ENCODE results near the gene FBXO11. TPM values are rescaled to one million over a fixed set of nuclear protein-coding genes. Genes with fewer than 3 reads are reported as not detected.
"Not testable (repeated sequence)": the region's sequence is repeated elsewhere in the genome, so short reads cannot be mapped to it uniquely, and the experiment has no call there.

The FBXO11 gene
- total RNA-seq, 1 experiment from 2014 or later = 60.5 TPM

DNA sequence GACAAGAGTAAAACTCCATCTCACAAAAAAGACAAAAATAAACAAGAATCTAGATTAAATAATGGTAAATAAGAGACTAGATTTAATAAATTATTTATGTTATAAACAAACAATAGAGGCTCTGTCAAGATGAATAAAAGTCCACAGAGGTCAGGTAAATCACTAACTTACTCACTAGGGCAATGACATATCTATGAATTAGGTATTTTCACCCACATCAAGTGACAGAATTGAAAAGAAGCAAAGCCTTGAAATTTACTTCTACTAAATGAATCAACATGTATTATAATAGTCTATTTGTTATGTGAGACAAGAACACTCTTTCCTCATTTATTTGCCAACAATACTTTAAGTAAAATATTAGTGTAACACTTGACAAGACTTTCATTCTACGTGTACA is 41.7 kb downstream of the FBXO11 start:
- CTCF ChIA-PET = no interaction called here

DNA sequence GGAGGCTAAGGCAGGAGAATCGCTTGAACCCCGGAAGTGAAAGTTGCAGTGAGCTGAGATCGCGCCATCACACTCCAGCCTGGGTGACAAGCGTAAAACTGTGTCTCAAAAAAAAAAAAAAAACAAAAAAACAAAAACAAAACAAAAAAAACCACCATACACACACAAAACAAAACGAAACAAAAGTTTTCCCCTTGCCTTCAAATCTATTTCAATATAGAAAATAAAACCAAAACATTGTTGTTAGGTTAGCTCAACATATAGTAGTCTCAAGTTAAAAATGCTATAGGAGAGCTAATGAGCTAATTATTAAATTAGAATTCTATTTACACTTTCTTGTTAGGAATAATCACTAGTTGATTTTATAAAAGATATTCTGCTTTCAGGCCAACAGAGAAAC is 43.3 kb downstream of the FBXO11 start:
- no peak overlapping the region for H3K27ac Mint-ChIP-seq (ENCODE audit: unreplicated experiment)

More for the DNA sequence above, 41.7 kb downstream of the FBXO11 start:
- intact Hi-C loops (cut with micrococcal nuclease; ENCODE audit: unreplicated experiment) = no loop called here
- TF ChIP-seq, protein P1, sequence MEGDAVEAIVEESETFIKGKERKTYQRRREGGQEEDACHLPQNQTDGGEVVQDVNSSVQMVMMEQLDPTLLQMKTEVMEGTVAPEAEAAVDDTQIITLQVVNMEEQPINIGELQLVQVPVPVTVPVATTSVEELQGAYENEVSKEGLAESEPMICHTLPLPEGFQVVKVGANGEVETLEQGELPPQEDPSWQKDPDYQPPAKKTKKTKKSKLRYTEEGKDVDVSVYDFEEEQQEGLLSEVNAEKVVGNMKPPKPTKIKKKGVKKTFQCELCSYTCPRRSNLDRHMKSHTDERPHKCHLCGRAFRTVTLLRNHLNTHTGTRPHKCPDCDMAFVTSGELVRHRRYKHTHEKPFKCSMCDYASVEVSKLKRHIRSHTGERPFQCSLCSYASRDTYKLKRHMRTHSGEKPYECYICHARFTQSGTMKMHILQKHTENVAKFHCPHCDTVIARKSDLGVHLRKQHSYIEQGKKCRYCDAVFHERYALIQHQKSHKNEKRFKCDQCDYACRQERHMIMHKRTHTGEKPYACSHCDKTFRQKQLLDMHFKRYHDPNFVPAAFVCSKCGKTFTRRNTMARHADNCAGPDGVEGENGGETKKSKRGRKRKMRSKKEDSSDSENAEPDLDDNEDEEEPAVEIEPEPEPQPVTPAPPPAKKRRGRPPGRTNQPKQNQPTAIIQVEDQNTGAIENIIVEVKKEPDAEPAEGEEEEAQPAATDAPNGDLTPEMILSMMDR (IDR thresholded peaks at IDR 0.05; ENCODE audit: insufficient read depth in 1 of 2, low read depth in 1 of 2, low read length in 1 of 2, severe bottlenecking in 1 of 2, unreplicated experiment in 1 of 2) = no peak
- POLR2A ChIA-PET = no interaction called here
- Mint-ChIP-seq H3K9me3 (ENCODE audit: unreplicated experiment) (no peaks in the 10 kb centered on the region), H3K36me3 (ENCODE audit: insufficient read depth, unreplicated experiment) (peaks cover 13% of the 10 kb centered on the region), H3K4me1 (ENCODE audit: low read depth, unreplicated experiment) (no peaks in the 10 kb centered on the region), H3K27ac (ENCODE audit: unreplicated experiment) (no peak overlapping the region), H3K27me3 (ENCODE audit: insufficient read depth, unreplicated experiment) (no peaks in the 10 kb centered on the region), H3K4me3 (ENCODE audit: unreplicated experiment) (no peak overlapping the region)
- H3K4me1 ChIP-seq = no peaks in the 10 kb centered on the region
- H3K27me3 ChIP-seq (replicated peaks; ENCODE audit: control insufficient read depth, insufficient read depth, low read length) = no peaks in the 10 kb centered on the region
- no peaks in the 10 kb centered on the region for H3K9me3 ChIP-seq
- H3K4me3 ChIP-seq (ENCODE audit: low read depth, low read length) = no peak overlapping the region
- DNase-seq = no peak
- no TSS peak for BruUV-seq (replicated peaks)
- peaks cover 2% of the 10 kb centered on the region; the same call in 1 of the 2 replicates for H3K36me3 ChIP-seq (ENCODE audit: control insufficient read depth, insufficient read depth, low read length)

DNA sequence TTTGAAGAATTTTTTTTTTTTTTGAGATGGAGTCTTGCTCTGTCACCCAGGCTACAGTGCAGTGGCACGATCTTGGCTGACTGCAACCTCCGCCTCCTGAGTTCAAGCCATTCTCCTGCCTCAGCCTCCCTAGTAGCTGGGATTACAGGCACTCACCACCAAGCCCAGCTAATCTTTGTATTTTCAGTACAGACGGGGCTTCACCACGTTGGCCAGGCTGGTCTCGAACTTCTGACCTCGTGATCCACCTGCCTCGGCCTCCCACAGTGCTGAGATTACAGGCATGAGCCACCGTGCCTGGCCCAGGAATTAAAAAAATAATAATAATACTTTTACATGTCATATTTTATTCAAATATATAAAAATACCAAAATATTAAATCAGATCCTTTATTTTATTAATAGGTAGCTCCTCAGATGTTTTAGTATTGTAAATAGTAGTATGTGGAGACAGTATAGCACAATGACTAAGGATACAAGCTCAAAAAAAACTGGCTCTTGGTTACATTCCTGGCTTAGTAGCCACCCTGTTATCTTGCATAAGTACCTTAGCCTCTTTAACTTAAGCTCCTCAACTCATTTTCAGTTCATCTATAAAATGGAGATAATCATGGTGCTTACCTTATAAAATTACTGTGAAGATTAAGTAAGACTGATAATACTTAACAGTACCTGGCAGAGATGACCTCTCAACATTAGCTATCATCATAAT is 53.1 kb downstream of the FBXO11 start:
- H3K27ac Mint-ChIP-seq (ENCODE audit: unreplicated experiment); H3K9me3 Mint-ChIP-seq (ENCODE audit: unreplicated experiment); BruUV-seq (replicated peaks); H3K36me3 Mint-ChIP-seq (ENCODE audit: insufficient read depth, unreplicated experiment); H3K27me3 ChIP-seq (replicated peaks; ENCODE audit: control insufficient read depth, insufficient read depth, low read length); H3K27me3 Mint-ChIP-seq (ENCODE audit: insufficient read depth, unreplicated experiment); POLR2A ChIA-PET; CTCF ChIA-PET; H3K36me3 ChIP-seq (ENCODE audit: control insufficient read depth, insufficient read depth, low read length); H3K4me3 Mint-ChIP-seq (ENCODE audit: unreplicated experiment); H3K4me3 ChIP-seq (ENCODE audit: low read depth, low read length); H3K4me1 Mint-ChIP-seq (ENCODE audit: low read depth, unreplicated experiment); DNase-seq; H3K4me1 ChIP-seq; H3K9me3 ChIP-seq: not testable (repeated sequence)
- intact Hi-C loops (cut with micrococcal nuclease; ENCODE audit: unreplicated experiment) = loop anchor here (10.0 kb wide), 1 partner anchor 572 kb away; no protein-coding TSS in a partner anchor

More for the DNA sequence above, 43.3 kb downstream of the FBXO11 start:
- Histone ChIP-seq H3K27me3 (replicated peaks; ENCODE audit: control insufficient read depth, insufficient read depth, low read length) (no peaks in the 10 kb centered on the region), H3K4me3 (ENCODE audit: low read depth, low read length) (no peak overlapping the region), H3K9me3 (no peaks in the 10 kb centered on the region), H3K36me3 (ENCODE audit: control insufficient read depth, insufficient read depth, low read length) (no peaks in the 10 kb centered on the region), H3K4me1 (no peaks in the 10 kb centered on the region)
- DNase-seq = no peak
- H3K36me3 Mint-ChIP-seq (ENCODE audit: insufficient read depth, unreplicated experiment) = peaks cover 13% of the 10 kb centered on the region
- CTCF ChIA-PET = no interaction called here
- H3K27me3 Mint-ChIP-seq (ENCODE audit: insufficient read depth, unreplicated experiment) = no peaks in the 10 kb centered on the region
- no peaks in the 10 kb centered on the region for H3K4me1 Mint-ChIP-seq (ENCODE audit: low read depth, unreplicated experiment)
- POLR2A ChIA-PET = no interaction called here
- TF ChIP-seq, protein P1 (IDR thresholded peaks at IDR 0.05; ENCODE audit: insufficient read depth in 1 of 2, low read depth in 1 of 2, low read length in 1 of 2, severe bottlenecking in 1 of 2, unreplicated experiment in 1 of 2) = no peak
- intact Hi-C loops (cut with micrococcal nuclease; ENCODE audit: unreplicated experiment) = no loop called here
- no peaks in the 10 kb centered on the region for H3K9me3 Mint-ChIP-seq (ENCODE audit: unreplicated experiment)
- BruUV-seq (replicated peaks) = no TSS peak
- H3K4me3 Mint-ChIP-seq (ENCODE audit: unreplicated experiment) = no peak overlapping the region

Measured in Caco-2 (cell line).